ENCODE data around the gene KLK3.

DNA sequence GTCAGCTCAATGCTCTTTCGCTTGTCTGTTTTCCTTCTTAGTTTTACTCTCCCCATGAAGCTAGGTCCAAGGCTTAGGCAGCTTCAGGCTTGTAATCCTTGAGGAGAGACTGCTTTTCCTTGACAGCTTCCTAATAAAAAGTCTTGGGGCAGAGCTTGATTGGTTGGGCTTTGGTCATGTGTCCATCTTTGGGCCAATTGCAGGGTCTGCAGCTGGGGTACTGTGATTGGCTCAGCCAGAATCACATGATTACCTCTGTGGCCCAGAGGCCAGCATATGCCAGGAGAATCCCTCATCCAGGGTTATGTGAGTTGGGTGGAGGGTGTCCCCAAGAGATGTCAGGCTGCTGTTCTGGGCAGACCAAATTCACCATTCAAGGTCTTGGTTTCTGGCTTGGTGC, 39.3 kb upstream of the KLK3 start:
- TF ChIP-seq EZH2 (IDR thresholded peaks at IDR 0.05; ENCODE audit: borderline replicate concordance): no peak
- TF ChIP-seq, protein P1, sequence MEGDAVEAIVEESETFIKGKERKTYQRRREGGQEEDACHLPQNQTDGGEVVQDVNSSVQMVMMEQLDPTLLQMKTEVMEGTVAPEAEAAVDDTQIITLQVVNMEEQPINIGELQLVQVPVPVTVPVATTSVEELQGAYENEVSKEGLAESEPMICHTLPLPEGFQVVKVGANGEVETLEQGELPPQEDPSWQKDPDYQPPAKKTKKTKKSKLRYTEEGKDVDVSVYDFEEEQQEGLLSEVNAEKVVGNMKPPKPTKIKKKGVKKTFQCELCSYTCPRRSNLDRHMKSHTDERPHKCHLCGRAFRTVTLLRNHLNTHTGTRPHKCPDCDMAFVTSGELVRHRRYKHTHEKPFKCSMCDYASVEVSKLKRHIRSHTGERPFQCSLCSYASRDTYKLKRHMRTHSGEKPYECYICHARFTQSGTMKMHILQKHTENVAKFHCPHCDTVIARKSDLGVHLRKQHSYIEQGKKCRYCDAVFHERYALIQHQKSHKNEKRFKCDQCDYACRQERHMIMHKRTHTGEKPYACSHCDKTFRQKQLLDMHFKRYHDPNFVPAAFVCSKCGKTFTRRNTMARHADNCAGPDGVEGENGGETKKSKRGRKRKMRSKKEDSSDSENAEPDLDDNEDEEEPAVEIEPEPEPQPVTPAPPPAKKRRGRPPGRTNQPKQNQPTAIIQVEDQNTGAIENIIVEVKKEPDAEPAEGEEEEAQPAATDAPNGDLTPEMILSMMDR (IDR thresholded peaks at IDR 0.05; ENCODE audit: poor library complexity): no peak

Data from hepatocyte (in vitro differentiated cells).